IMR-90 (cell line): ENCODE measurements around the gene IL17D.

Source experiments
- BHLHE40 ChIP-seq: fragments of 150-350 bp; IDR thresholded peaks from 2 replicates; pipeline ENCODE4 v1.6.1; 2016; ENCODE audit warnings: mild to moderate bottlenecking, low read depth, low read length
- CEBPB ChIP-seq: IDR thresholded peaks from 2 replicates; pipeline ENCODE4 v1.6.1; 2012; ENCODE audit warnings: low read depth, low read length, improper control_type of control experiment
- CHD1 ChIP-seq: IDR thresholded peaks from 2 replicates; pipeline ENCODE4 v1.6.1; 2012; ENCODE audit warnings: low read depth, low read length, improper control_type of control experiment
- CTCF ChIP-seq: conservative IDR thresholded peaks from 2 replicates; pipeline ENCODE4 v1.5.1; 2012; ENCODE audit warnings: mild to moderate bottlenecking, low read depth, low read length, improper control_type of control experiment
- ELK1 ChIP-seq: fragments of 150-350 bp; IDR thresholded peaks from 2 replicates; pipeline ENCODE4 v1.6.1; 2016; ENCODE audit warnings: low read depth, mild to moderate bottlenecking, low read length, moderate library complexity, borderline replicate concordance
- FOS ChIP-seq: fragments of 150-350 bp; IDR thresholded peaks from 2 replicates; pipeline ENCODE4 v1.6.1; 2016; ENCODE audit warnings: low read depth, low read length
- MAFK ChIP-seq: IDR thresholded peaks from 2 replicates; pipeline ENCODE4 v1.6.1; 2012; ENCODE audit warnings: low read depth, low read length, improper control_type of control experiment
- MXI1 ChIP-seq: IDR thresholded peaks from 2 replicates; pipeline ENCODE4 v1.6.1; 2012; ENCODE audit warnings: low read depth, mild to moderate bottlenecking, low read length, moderate library complexity, borderline replicate concordance
- POLR2A ChIP-seq: IDR thresholded peaks from 2 replicates; pipeline ENCODE4 v1.6.1; 2012; ENCODE audit warnings: mild to moderate bottlenecking, low read depth, low read length
- RAD21 ChIP-seq: IDR thresholded peaks from 2 replicates; pipeline ENCODE4 v1.6.1; 2012; ENCODE audit warnings: low read length, improper control_type of control experiment
- RCOR1 ChIP-seq: IDR thresholded peaks from 2 replicates; pipeline ENCODE4 v1.6.1; 2012; ENCODE audit warnings: mild to moderate bottlenecking, low read length, improper control_type of control experiment; ENCODE audit not compliant: insufficient replicate concordance
- RFX5 ChIP-seq: IDR thresholded peaks from 2 replicates; pipeline ENCODE4 v1.8.0; 2012; ENCODE audit warnings: low read depth, mild to moderate bottlenecking, low read length, moderate library complexity
- SMC3 ChIP-seq: fragments of 150-350 bp; IDR thresholded peaks from 2 replicates; pipeline ENCODE4 v1.6.1; 2016; ENCODE audit warnings: low read depth, mild to moderate bottlenecking, antibody characterized with exemption, low read length, moderate library complexity
- USF2 ChIP-seq: fragments of 150-350 bp; IDR thresholded peaks from 2 replicates; pipeline ENCODE4 v1.6.1; 2017; ENCODE audit warnings: mild to moderate bottlenecking, antibody characterized with exemption, low read length, low read depth

- no peak for TF ChIP-seq CTCF
- TF ChIP-seq CHD1 = no peak
- TF ChIP-seq POLR2A = no peak
- TF ChIP-seq MAFK = no peak
- no peak for TF ChIP-seq USF2
- TF ChIP-seq RFX5 = no peak
- TF ChIP-seq RAD21 = no peak
- TF ChIP-seq CEBPB = no peak
- no peak for TF ChIP-seq BHLHE40
- TF ChIP-seq MXI1 = no peak
- TF ChIP-seq RCOR1 = no peak
- TF ChIP-seq FOS = no peak
- no peak for TF ChIP-seq ELK1
- TF ChIP-seq SMC3 = no peak
Observed at GRCh38 chr13:20696073-20696472, 7.4 kb upstream of the IL17D start.
